ENCODE results near the gene NEK4. TPM values are rescaled to one million over a fixed set of nuclear protein-coding genes. Genes with fewer than 3 reads are reported as not detected.
A peak's percentile ranks its signal among the peaks of the same experiment; 100 is the strongest.

The NEK4 gene
- total RNA-seq, 1 donor, result 28.2 TPM

DNA sequence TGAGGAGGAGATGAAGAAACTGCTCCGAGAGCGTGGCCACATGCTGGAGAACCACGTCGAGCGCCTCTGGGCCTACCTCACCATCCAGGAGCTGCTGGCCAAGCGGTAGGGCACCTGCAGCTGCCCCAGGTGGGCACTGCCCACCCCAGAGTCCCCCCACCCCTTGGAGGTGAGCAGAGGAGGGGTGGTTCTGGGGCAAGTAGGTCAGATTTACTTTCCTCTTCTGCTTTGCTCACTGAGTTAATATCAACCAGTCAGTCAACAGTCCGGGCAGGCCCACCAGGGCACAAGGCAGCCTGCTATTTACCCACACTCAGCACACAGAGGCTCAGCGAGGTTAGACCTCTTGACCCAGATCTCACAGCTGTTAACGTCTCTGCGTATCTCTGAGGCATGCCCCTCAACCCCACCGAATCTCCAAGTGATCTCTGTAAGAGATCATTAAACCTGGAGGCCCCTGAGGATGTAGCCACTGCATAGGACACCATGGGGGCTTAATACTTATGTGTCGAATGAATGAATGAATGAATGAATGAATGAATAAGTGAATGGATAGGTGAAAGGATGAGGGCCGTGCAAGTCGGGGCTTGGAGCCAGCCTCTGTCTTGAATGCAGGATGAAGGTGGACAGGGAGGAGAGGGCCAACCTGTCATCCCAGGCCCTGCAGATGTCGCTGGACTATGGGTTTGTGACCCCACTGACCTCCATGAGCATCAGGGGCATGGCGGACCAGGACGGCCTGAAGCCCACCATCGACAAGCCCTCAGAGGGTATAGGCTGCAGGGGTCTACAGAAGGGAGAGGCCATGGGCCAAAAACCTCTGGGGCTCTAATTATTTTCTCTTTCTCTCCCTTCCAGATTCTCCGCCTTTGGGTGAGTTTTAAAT is 15.8 kb upstream of the NEK4 start:
- no peak for DNase-seq (ENCODE audit: low read depth)

DNA sequence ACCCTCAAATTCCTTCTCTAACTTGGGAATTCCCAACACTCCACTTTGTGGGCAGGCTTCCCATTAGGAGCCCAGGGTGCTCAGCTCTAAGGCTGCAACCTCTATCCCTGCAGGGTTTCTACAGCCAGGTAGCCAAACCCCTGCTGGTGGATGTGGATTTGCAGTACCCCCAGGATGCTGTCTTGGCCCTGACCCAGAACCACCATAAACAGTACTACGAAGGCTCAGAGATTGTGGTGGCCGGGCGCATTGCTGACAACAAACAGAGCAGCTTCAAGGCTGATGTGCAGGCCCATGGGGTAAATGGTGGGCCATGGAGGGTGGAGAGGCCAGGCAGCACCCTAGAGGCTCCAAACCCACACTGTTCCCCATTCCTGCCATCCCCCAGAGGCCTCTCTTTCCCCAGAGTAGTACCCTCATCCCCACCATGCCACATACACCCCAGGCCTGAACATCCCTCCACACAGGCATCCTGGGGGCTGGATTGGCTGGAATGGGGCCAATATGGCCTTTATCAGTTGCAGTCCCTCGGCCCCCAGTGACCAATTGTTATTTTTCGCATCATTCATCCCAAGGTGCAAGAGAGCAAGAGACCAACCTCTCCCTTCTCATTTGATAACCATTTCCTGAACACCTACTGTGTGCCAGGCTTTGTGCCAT is 14.3 kb upstream of the NEK4 start:
- H3K4me3 ChIP-seq (ENCODE audit: low read depth, low read length), result no peak overlapping the region
- DNase-seq (ENCODE audit: low read depth), result no peak
- TF ChIP-seq, protein P1, sequence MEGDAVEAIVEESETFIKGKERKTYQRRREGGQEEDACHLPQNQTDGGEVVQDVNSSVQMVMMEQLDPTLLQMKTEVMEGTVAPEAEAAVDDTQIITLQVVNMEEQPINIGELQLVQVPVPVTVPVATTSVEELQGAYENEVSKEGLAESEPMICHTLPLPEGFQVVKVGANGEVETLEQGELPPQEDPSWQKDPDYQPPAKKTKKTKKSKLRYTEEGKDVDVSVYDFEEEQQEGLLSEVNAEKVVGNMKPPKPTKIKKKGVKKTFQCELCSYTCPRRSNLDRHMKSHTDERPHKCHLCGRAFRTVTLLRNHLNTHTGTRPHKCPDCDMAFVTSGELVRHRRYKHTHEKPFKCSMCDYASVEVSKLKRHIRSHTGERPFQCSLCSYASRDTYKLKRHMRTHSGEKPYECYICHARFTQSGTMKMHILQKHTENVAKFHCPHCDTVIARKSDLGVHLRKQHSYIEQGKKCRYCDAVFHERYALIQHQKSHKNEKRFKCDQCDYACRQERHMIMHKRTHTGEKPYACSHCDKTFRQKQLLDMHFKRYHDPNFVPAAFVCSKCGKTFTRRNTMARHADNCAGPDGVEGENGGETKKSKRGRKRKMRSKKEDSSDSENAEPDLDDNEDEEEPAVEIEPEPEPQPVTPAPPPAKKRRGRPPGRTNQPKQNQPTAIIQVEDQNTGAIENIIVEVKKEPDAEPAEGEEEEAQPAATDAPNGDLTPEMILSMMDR (IDR thresholded peaks at IDR 0.05; ENCODE audit: insufficient read depth, low read length), result no peak

More for the DNA sequence above, 15.8 kb upstream of the NEK4 start:
- TF ChIP-seq, protein P1 (IDR thresholded peaks at IDR 0.05; ENCODE audit: insufficient read depth, low read length), result no peak
- H3K4me3 ChIP-seq (ENCODE audit: low read depth, low read length), result no peak overlapping the region

DNA sequence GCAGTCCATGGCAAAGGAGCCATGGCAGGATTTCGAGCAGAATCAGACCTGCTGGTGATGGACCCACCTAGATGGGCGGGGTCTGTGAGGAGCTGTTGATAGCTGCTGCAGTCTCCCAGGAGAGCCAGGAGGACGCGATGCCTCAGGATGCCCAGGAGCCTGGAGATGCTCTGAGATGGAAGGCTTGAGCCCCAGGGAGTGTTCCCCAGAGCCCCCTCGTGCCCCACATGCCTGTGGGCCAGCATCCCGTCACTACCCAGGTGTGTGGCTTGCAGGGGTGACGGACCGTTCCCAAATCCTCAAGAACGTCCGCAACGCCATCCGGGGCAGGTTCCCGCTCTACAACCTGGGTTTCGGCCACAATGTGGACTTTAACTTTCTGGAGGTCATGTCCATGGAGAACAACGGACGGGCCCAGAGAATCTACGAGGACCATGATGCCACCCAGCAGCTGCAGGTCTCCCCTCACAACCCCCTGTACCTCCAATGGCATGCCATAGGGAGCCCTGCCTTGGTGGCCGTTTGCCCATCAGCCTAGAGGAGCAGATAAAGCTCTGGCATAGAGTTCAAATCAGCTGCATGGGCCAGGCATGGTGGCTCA is 13.4 kb upstream of the NEK4 start:
- TF ChIP-seq, protein P1 (IDR thresholded peaks at IDR 0.05; ENCODE audit: insufficient read depth, low read length), result no peak
- no peak for DNase-seq (ENCODE audit: low read depth)
- H3K4me3 ChIP-seq (ENCODE audit: low read depth, low read length), result no peak overlapping the region

DNA sequence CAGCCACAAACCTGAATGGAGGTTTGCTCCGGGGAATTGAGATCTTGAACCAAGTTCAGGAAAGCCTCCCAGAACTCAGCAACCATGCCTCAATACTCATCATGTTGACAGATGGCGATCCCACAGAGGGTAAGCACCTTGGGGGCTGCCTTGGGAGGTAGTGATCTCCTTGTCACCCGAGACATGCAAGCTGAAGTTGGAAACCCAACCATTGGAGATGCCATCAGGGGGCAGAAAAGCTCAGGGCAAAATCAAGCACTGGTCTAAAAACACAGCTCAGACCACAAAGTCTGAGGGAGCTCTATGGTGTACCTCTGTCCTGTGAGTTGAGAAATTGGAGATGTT is 12.4 kb upstream of the NEK4 start:
- peak; percentile 5 for DNase-seq (ENCODE audit: low read depth)
- TF ChIP-seq, protein P1 (IDR thresholded peaks at IDR 0.05; ENCODE audit: insufficient read depth, low read length), result peak; percentile 16

DNA sequence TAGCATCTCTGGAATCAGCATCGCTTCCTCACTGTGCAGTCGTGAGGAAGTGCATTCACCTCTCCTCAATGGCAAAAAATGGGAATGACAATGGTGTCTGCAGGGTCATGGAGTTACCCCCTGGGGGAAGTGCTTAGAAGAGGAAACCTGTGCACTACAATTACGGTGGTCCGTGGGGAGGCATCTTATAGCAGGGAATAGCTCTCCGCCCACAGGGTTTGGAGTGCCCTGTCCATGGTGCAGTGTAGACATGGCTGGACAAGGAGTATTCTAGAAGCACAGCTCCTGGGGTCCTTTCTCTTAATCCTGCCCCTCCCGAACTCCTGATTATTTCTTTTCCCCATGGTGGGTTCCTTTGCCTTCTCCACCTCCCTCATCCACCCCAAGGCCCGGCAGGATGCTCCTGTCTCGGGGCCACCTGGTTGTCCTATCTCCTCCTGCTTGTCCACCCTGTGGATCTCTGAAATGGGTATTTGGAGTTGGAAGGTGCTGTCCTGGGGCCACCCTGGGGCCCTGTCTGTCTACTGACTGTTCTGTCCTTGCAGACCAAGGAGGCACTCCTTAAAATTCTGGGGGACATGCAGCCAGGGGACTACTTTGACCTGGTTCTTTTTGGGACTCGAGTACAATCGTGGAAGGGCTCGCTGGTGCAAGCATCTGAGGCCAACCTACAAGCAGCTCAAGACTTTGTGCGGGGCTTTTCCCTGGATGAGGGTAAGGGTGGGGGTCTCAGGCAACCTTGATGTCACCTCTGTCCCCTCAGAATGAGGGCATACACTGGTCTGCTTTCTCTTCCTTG is 11.9 kb upstream of the NEK4 start:
- TF ChIP-seq, protein P1 (IDR thresholded peaks at IDR 0.05; ENCODE audit: insufficient read depth, low read length), result no peak
- DNase-seq (ENCODE audit: low read depth), result no peak
- H3K4me3 ChIP-seq (ENCODE audit: low read depth, low read length), result no peak overlapping the region

More for the DNA sequence above, 12.4 kb upstream of the NEK4 start:
- no peak overlapping the region for H3K4me3 ChIP-seq (ENCODE audit: low read depth, low read length)

DNA sequence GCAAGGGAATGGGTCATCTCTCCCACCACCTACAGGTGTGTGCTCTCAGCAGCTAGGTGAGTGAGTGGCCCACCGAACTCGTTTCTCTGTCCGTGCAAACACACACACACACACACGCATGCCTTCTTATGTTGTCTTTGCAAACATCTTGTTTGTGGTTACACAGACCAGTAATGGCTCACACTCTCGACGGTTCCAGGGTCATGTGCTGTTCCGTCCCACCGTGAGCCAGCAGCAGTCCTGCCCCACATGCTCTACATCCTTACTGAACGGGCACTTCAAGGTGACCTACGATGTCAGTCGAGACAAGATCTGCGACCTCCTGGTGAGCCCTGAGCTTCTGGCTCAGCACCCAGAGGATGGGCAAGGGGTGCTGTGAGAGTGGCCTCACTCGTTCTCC is 11.0 kb upstream of the NEK4 start:
- no peak overlapping the region for H3K4me3 ChIP-seq (ENCODE audit: low read depth, low read length)
- DNase-seq (ENCODE audit: low read depth), result no peak
- TF ChIP-seq, protein P1 (IDR thresholded peaks at IDR 0.05; ENCODE audit: insufficient read depth, low read length), result no peak
